GM12878 (cell line): Measurements from ENCODE around the gene BAG5. TPM values are rescaled to one million over a fixed set of nuclear protein-coding genes. Genes with fewer than 3 reads are reported as not detected.

Experiments used
- ATAC-seq: fragments of 200-7000 bp; cut with Tn5 transposase; 3 replicates; pipeline ENCODE4 v1.9.1; 2020; ENCODE audit warnings: mild to moderate bottlenecking, moderate library complexity
- Bru-seq: library from RNA; stranded (reverse); fragments of 400-500 nt; gene quantifications from one replicate; lab custom pipeline; 2021; lab: Mats Ljungman, UMichigan
- BruChase-seq, 2 experiments: library from RNA; stranded (reverse); fragments of 400-500 nt; gene quantifications; one replicate each; lab custom pipeline; 2021; lab: Mats Ljungman, UMichigan
- BruUV-seq: library from RNA; stranded (reverse); fragments of 400-500 nt; replicated peaks from 2 replicates; lab custom pipeline; 2021; lab: Mats Ljungman, UMichigan
- CTCF ChIA-PET: fragments of 300-600 bp; sonication (Branson Sonifier 250); formaldehyde crosslinking; extraction: SDS; loops from one replicate; lab custom pipeline; 2021; ENCODE audit warnings: inconsistent platforms; lab: Yijun Ruan, JAX
- POLR2A ChIA-PET: fragments of 350-600 bp; formaldehyde crosslinking; extraction: SDS; loops from one replicate; lab custom pipeline; 2021; ENCODE audit warnings: inconsistent platforms; lab: Charles Lee
- RAD21 ChIA-PET: fragments of 300-600 bp; sonication (Branson Sonifier 250); formaldehyde crosslinking; loops from one replicate; lab custom pipeline; 2023; ENCODE audit warnings: antibody characterized with exemption; ENCODE audit not compliant: unreplicated experiment; lab: Charles Lee
- SMC1A ChIA-PET: fragments of 300-600 bp; sonication (Branson Sonifier 250); formaldehyde crosslinking; loops from one replicate; lab custom pipeline; 2023; ENCODE audit not compliant: unreplicated experiment, uncharacterized antibody; lab: Charles Lee
- DNase-seq: peaks from one replicate; pipeline ENCODE4 v3.0.0-alpha.2; 2011; ENCODE audit warnings: low read depth, low spot score
- FAIRE-seq: peaks from 3 replicates; lab custom pipeline; 2011; peaks lifted over from hg19 to GRCh38; lab: Jason Lieb, UNC
- H2AFZ ChIP-seq: 2 replicates; pipeline ENCODE4 v1.6.0; 2011; ENCODE audit warnings: low read depth, low read length, control low read depth; ENCODE audit not compliant: control insufficient read depth
- H3K27ac ChIP-seq: 2 replicates; pipeline ENCODE4 v1.5.1; 2011; ENCODE audit warnings: control low read depth; ENCODE audit not compliant: control insufficient read depth, insufficient read depth
- H3K27me3 ChIP-seq, 2 experiments: replicated peaks in 1 of 2; 2 replicates each; pipeline versions ENCODE4 v1.6.0 to v1.6.1; 2011; ENCODE audit warnings: low read length in 1 of 2; ENCODE audit not compliant: control insufficient read depth in 2 of 2, insufficient read depth in 2 of 2
- H3K36me3 ChIP-seq, 2 experiments: 2 replicates each; pipeline ENCODE4 v1.5.1; 2011; ENCODE audit warnings: low read length in 1 of 2; ENCODE audit not compliant: control insufficient read depth in 2 of 2, insufficient read depth in 2 of 2
- H3K4me1 ChIP-seq: 2 replicates; pipeline ENCODE4 v1.6.1; 2011; ENCODE audit warnings: mild to moderate bottlenecking, low read length, moderate library complexity, mixed read lengths; ENCODE audit not compliant: control insufficient read depth, insufficient read depth
- H3K4me2 ChIP-seq: 2 replicates; pipeline ENCODE4 v1.6.0; 2011; ENCODE audit warnings: control low read depth; ENCODE audit not compliant: control insufficient read depth, insufficient read depth
- H3K4me3 ChIP-seq: fragments of 200-600 bp; sonication (generic); 2 replicates; pipeline ENCODE4 v1.5.1; 2016
- H3K79me2 ChIP-seq: 2 replicates; pipeline ENCODE4 v1.6.0; 2011; ENCODE audit warnings: low read length; ENCODE audit not compliant: control insufficient read depth, insufficient read depth
- H3K9ac ChIP-seq: 2 replicates; pipeline ENCODE4 v1.8.0; 2011; ENCODE audit warnings: low read length, control low read depth, mixed read lengths; ENCODE audit not compliant: control insufficient read depth, insufficient read depth
- H3K9me3 ChIP-seq: replicated peaks from 3 replicates; pipeline ENCODE4 v1.5.1; 2011; ENCODE audit warnings: mild to moderate bottlenecking, low read length; ENCODE audit not compliant: control insufficient read depth, insufficient read depth
- H4K20me1 ChIP-seq: 2 replicates; pipeline ENCODE4 v1.6.0; 2011; ENCODE audit not compliant: control insufficient read depth, insufficient read depth
- BHLHE40 ChIP-seq, 2 experiments: fragments of 450-650 bp in 1 of 2; IDR thresholded peaks; 2 replicates each; pipeline ENCODE4 v1.6.1; 2011 to 2017; ENCODE audit warnings: low read depth in 2 of 2, borderline replicate concordance in 1 of 2, improper control_type of control experiment in 1 of 2, low read length in 1 of 2, mild to moderate bottlenecking in 1 of 2
- BRCA1 ChIP-seq: IDR thresholded peaks from 2 replicates; pipeline ENCODE4 v1.6.1; 2011; ENCODE audit warnings: low read depth, low read length, improper control_type of control experiment
- CREB1 ChIP-seq: IDR thresholded peaks from 2 replicates; pipeline ENCODE4 v1.6.1; 2012; ENCODE audit warnings: low read depth, mild to moderate bottlenecking, inconsistent platforms
- CREM ChIP-seq: IDR thresholded peaks from 2 replicates; pipeline ENCODE4 v1.6.1; 2014; ENCODE audit warnings: antibody characterized with exemption, low read depth
- EED ChIP-seq: sonication (generic); IDR thresholded peaks from 2 replicates; pipeline ENCODE4 v1.6.1; 2016; ENCODE audit warnings: antibody characterized with exemption, low read depth
- ELK1 ChIP-seq: IDR thresholded peaks from 2 replicates; pipeline ENCODE4 v1.6.1; 2012; ENCODE audit warnings: low read depth, low read length, improper control_type of control experiment
- HSF1 ChIP-seq: fragments of 150-350 bp; IDR thresholded peaks from 2 replicates; pipeline ENCODE4 v1.6.1; 2014; ENCODE audit warnings: mild to moderate bottlenecking, low read depth, low read length
- IRF4 ChIP-seq: IDR thresholded peaks from 2 replicates; pipeline ENCODE4 v1.6.1; 2011; ENCODE audit warnings: low read depth, low read length
- JUNB ChIP-seq: IDR thresholded peaks from 2 replicates; pipeline ENCODE4 v1.6.1; 2016; ENCODE audit warnings: antibody characterized with exemption, mild to moderate bottlenecking
- KLF5 ChIP-seq: fragments of 450-650 bp; IDR thresholded peaks from 2 replicates; pipeline ENCODE4 v1.6.1; 2014; ENCODE audit warnings: mild to moderate bottlenecking; ENCODE audit not compliant: partially characterized antibody
- MTA3 ChIP-seq: IDR thresholded peaks from 2 replicates; pipeline ENCODE4 v1.6.1; 2012; ENCODE audit warnings: low read length, inconsistent platforms, borderline replicate concordance
- NBN ChIP-seq: fragments of 450-650 bp; IDR thresholded peaks from 2 replicates; pipeline ENCODE4 v1.6.1; 2016
- NFXL1 ChIP-seq: fragments of 450-650 bp; IDR thresholded peaks from 2 replicates; pipeline ENCODE4 v1.6.1; 2017; ENCODE audit warnings: antibody characterized with exemption, mild to moderate bottlenecking, borderline replicate concordance
- NRF1 ChIP-seq: conservative IDR thresholded peaks from 2 replicates; pipeline ENCODE4 v1.6.1; 2011; ENCODE audit warnings: mild to moderate bottlenecking, low read depth, low read length, improper control_type of control experiment
- RAD21 ChIP-seq: IDR thresholded peaks from 2 replicates; pipeline ENCODE4 v1.6.1; 2011; ENCODE audit warnings: mild to moderate bottlenecking, low read depth, low read length, moderate library complexity; ENCODE audit not compliant: insufficient read depth
- SMAD5 ChIP-seq: IDR thresholded peaks from 2 replicates; pipeline ENCODE4 v1.6.1; 2016; ENCODE audit warnings: antibody characterized with exemption, low read depth
- SREBF1 ChIP-seq: IDR thresholded peaks from 2 replicates; pipeline ENCODE4 v1.6.1; 2012; ENCODE audit warnings: mild to moderate bottlenecking, low read length
- TCF12 ChIP-seq: IDR thresholded peaks from 2 replicates; pipeline ENCODE4 v1.6.1; 2011; ENCODE audit warnings: low read depth, mild to moderate bottlenecking, low read length
- WGBS: methylation state at CpG from one replicate; pipeline ENCODE4 v1.1.6; 2016; ENCODE audit warnings: low lambda C conversion rate; ENCODE audit not compliant: insufficient replicate concordance, insufficient coverage; ENCODE audit errors: missing lambda C conversion rate; 5-methylcytosine and 5-hydroxymethylcytosine counted together
- in situ Hi-C: fragments of 300-500 bp; cut with MboI; formaldehyde crosslinking; loops from 9 replicates; pipeline ENCODE4 v1.14.3; 2018; ENCODE audit warnings: mixed read lengths
- intact Hi-C: fragments of 100-400 bp; cut with micrococcal nuclease; formaldehyde crosslinking; loops from one replicate; pipeline ENCODE4 v1.14.2; 2022; ENCODE audit not compliant: unreplicated experiment
- long read RNA-seq, 2 experiments: library from polyadenylated mRNA; unstranded; transcript quantifications; one replicate each; pipeline ENCODE4 v2.0.0, GENCODE V29; 2019 to 2020
- polyA minus RNA-seq, 3 experiments: library from RNA; depleted of rRNA, polyadenylated mRNA; stranded (reverse); fragments of >200 nt; gene quantifications; 2 replicates each; pipeline ENCODE4 v1.2.3, GENCODE V29; 2011
- polyA plus RNA-seq, 11 experiments: library from polyadenylated mRNA; depleted of rRNA in 4 of 11; unstranded in 6 of 11; stranded (reverse) in 5 of 11; fragments of >200 nt; fragmentation: Nextera tagmentation in 4 of 11; fragmentation: Illumina TruSeq in 1 of 11; extraction: Ambion mirVana in 4 of 11; extraction: Trizol in 1 of 11; gene quantifications; 1 replicate in 1 of 11; 2 replicates in 10 of 11; pipeline versions ENCODE4 v1.2.1 to v1.2.3, GENCODE V29; 2011 to 2016; ENCODE audit warnings: inconsistent platforms in 2 of 11, missing spikeins in 2 of 11, low read depth in 1 of 11
- total RNA-seq, 4 experiments: library from RNA; depleted of rRNA in 3 of 4; stranded (reverse); fragments of >200 nt in 3 of 4; fragmentation: Illumina TruSeq in 1 of 4; extraction: Trizol in 1 of 4; gene quantifications; 2 replicates each; pipeline versions ENCODE4 v1.2.1 to v1.2.3, GENCODE V29; 2013 to 2021

BAG5 gene
- total RNA-seq (2013; cell fraction: nucleolus; rRNA removed): 22.8 and 25.0 TPM in 2 replicates
- 17.5 and 18.5 TPM in 2 replicates for total RNA-seq (2014; rRNA removed)
- 22.9 and 23.8 TPM in 2 replicates for total RNA-seq (2014; rRNA removed; fragmentation: Illumina TruSeq; extraction: Trizol)
- total RNA-seq (2021): 21.4 and 22.7 TPM in 2 replicates
- polyA plus RNA-seq (2011; ENCODE audit: low read depth): 12.5 TPM
- polyA plus RNA-seq (2011; rRNA removed): 10.2 and 14.2 TPM in 2 replicates
- polyA plus RNA-seq (2011; cell fraction: cytosol; rRNA removed): 6.2 and 8.1 TPM in 2 replicates
- polyA plus RNA-seq (2011; cell fraction: nucleus; rRNA removed): 7.8 and 10.2 TPM in 2 replicates
- 12.0 and 13.3 TPM in 2 replicates for polyA plus RNA-seq (2012)
- polyA plus RNA-seq (2014; fragmentation: Illumina TruSeq; extraction: Trizol): 25.9 and 33.9 TPM in 2 replicates
- 10 to 100 TPM in 1 of 2 experiments, 1 to 10 TPM in 1; 9.9 to 10.9 TPM for polyA plus RNA-seq (2014; fragmentation: Nextera tagmentation; extraction: Ambion mirVana)
- polyA plus RNA-seq (2014; rRNA removed): 13.1 and 13.5 TPM in 2 replicates
- 10 to 100 TPM; 25.7 to 30.5 TPM for polyA plus RNA-seq (2016; fragmentation: Nextera tagmentation; extraction: Ambion mirVana)
- polyA minus RNA-seq (2011; rRNA and poly(A)+ RNA removed): 9.0 and 10.8 TPM in 2 replicates
- 6.1 and 6.8 TPM in 2 replicates for polyA minus RNA-seq (2011; cell fraction: cytosol; rRNA and poly(A)+ RNA removed)
- polyA minus RNA-seq (2011; cell fraction: nucleus; rRNA and poly(A)+ RNA removed): 4.8 and 8.7 TPM in 2 replicates
- percentile 95 among the genes with signal in this experiment for Bru-seq, nascent RNA
- percentile 96 among the genes with signal in this experiment for BruChase-seq, experiment 1, labeled RNA remaining after a 6-hour chase
- percentile 99 among the genes with signal in this experiment for BruChase-seq, experiment 2, labeled RNA remaining after a 2-hour chase
- long read RNA-seq, experiment 1, full-length matches to known transcripts: 12 of 16 reads
- long read RNA-seq, experiment 1, partial matches to known transcripts: 0 of 16 reads
- long read RNA-seq, experiment 1, other reads (novel, unspliced or antisense): 4 of 16 reads
- long read RNA-seq, experiment 2, full-length matches to known transcripts: 107 of 127 reads
- long read RNA-seq, experiment 2, partial matches to known transcripts: 4 of 127 reads
- long read RNA-seq, experiment 2, other reads (novel, unspliced or antisense): 16 of 127 reads

- H3K4me2 ChIP-seq: peak within 1 kb of the TSS; percentile 88
- H3K27me3 ChIP-seq: no peaks in the 10 kb centered on the region
- peak within 1 kb of the TSS; percentile 94 for H3K27ac ChIP-seq
- ATAC-seq (peak; percentile 85), DNase-seq (peak; percentile 35), FAIRE-seq (peak; percentile 57)
- SMC1A ChIA-PET: interaction anchor here (0.7 kb wide), 1 partner anchor 245 kb away, joined by 3 read pairs; no protein-coding TSS in a partner anchor
- peaks cover 16% of the 10 kb centered on the region for H3K4me1 ChIP-seq
- H3K9me3 ChIP-seq: no peaks in the 10 kb centered on the region
- BruUV-seq: no TSS peak
- POLR2A ChIA-PET: interaction anchor here (0.7 kb wide), 1 partner anchor 158 kb away, joined by 3 read pairs; no protein-coding TSS in a partner anchor
- H4K20me1 ChIP-seq: 0 out of 2 replicates have a peak, but pooled peaks cover 6% of the 10 kb centered on the region
- peak within 1 kb of the TSS; percentile 97 for H3K4me3 ChIP-seq
- RAD21 ChIA-PET: interaction anchor here (1.6 kb wide), 1 partner anchor 32 kb away, joined by 5 read pairs; no protein-coding TSS in a partner anchor
- in situ Hi-C loops (no loop called here), intact Hi-C loops (loop anchor here (5.0 kb wide), 1 partner anchor 70 kb away; no protein-coding TSS in a partner anchor)
- under 1% methylated on average over 85 of the region's 109 CpGs for WGBS
- H3K79me2 ChIP-seq: peaks cover 81% of the 10 kb centered on the region
- CTCF ChIA-PET: interaction anchor here (1.2 to 1.3 kb wide), 2 partner anchors 35 to 41 kb away, joined by 4 read pairs; no protein-coding TSS in a partner anchor
- peaks cover 0 to 14% of the 10 kb centered on the region in 2 experiments; a peak in 3 of 4 replicates for H3K36me3 ChIP-seq
- peak within 1 kb of the TSS; percentile 96 for H2AFZ ChIP-seq
- H3K9ac ChIP-seq: peak within 1 kb of the TSS; percentile 82
- no peak for TF ChIP-seq NRF1
- TF ChIP-seq MTA3: no peak
- peak in 1 of 2 experiments; percentile 73; a peak in 2 of 4 replicates for TF ChIP-seq BHLHE40 (IDR thresholded peaks at IDR 0.05; ENCODE audit: borderline replicate concordance in 1 of 2, low read depth in 2 of 2, low read length in 1 of 2)
- TF ChIP-seq CREB1: peak; percentile 72
- peak; percentile 40 for TF ChIP-seq KLF5
- TF ChIP-seq HSF1: no peak
- no peak for TF ChIP-seq EED
- TF ChIP-seq ELK1: no peak
- no peak for TF ChIP-seq JUNB
- TF ChIP-seq CREM: peak; percentile 72
- TF ChIP-seq RAD21: no peak
- no peak for TF ChIP-seq SMAD5
- TF ChIP-seq IRF4: no peak
- peak; percentile 94 for TF ChIP-seq NFXL1
- peak; percentile 11; the same call in 1 of the 2 replicates for TF ChIP-seq TCF12
- TF ChIP-seq SREBF1: no peak
- no peak for TF ChIP-seq BRCA1
- peak; percentile 40; the same call in 1 of the 2 replicates for TF ChIP-seq NBN
These were observed at the start of gene BAG5, which contains the start of gene COA8 for GRCh38 chr14:103562429-103563225. Gene BAG5 (minus strand): TSS chr14:103562657. CDS start chr14:103561164, 1,493 bp downstream. Gene COA8 (plus strand): TSS chr14:103562960. CDS start chr14:103563002, 42 bp downstream.
